Measurements from ENCODE around the gene PLCG1.

GRCh38 chr20:41155261-41155660 is 17.9 kb downstream of the PLCG1 start:
- no peak for TF ChIP-seq CTCF (IDR thresholded peaks at IDR 0.05; ENCODE audit: poor library complexity, severe bottlenecking)
- no peak for TF ChIP-seq EZH2 (IDR thresholded peaks at IDR 0.05; ENCODE audit: borderline replicate concordance, insufficient read depth, low read length, poor library complexity, severe bottlenecking)
- TF ChIP-seq REST (IDR thresholded peaks at IDR 0.05; ENCODE audit: borderline replicate concordance): no peak
- no peak for TF ChIP-seq EP300 (conservative IDR thresholded peaks at IDR 0.05; ENCODE audit: poor library complexity, severe bottlenecking)
- no peak for TF ChIP-seq TAF1 (IDR thresholded peaks at IDR 0.05; ENCODE audit: low read depth)
- no peak for TF ChIP-seq POLR2AphosphoS5 (IDR thresholded peaks at IDR 0.05)
- no peak for TF ChIP-seq RAD21 (conservative IDR thresholded peaks at IDR 0.05)
- TF ChIP-seq SMC3 (conservative IDR thresholded peaks at IDR 0.05; ENCODE audit: poor library complexity): no peak
- no peak for TF ChIP-seq MXI1 (conservative IDR thresholded peaks at IDR 0.05; ENCODE audit: poor library complexity, severe bottlenecking)

All from neural cell (in vitro differentiated cells).